C4-2B (cell line): ENCODE results near the gene RNF34.

Experiments used
- ZFX ChIP-seq: fragments of 450-650 bp; IDR thresholded peaks from 2 replicates; pipeline ENCODE4 v1.6.1; 2017
- TF ChIP-seq, protein P1 (sequence below): fragments of 450-650 bp; conservative IDR thresholded peaks from 2 replicates; pipeline ENCODE4 v1.5.1; 2017; ENCODE audit warnings: mild to moderate bottlenecking

DNA sequence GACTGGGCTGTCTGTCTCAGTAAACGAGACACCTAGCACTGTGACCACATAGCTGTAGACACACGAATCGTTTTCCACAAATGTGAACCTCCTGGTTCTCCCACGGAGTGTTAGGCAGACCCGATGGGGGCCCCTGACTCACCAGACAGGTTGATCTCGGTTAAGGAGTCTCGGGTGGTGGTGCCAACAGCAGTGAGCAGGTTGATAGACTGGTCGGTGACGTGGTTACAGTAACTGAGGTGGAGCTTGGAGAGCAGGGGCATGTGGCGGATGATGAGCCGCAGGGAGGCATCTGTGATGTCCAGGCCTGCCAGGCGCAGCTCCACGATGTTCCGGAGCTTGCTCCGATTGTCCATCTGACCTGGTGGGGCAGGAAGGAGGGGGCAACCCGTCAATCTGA is 39.8 kb downstream of the RNF34 start:
- TF ChIP-seq, protein P1, sequence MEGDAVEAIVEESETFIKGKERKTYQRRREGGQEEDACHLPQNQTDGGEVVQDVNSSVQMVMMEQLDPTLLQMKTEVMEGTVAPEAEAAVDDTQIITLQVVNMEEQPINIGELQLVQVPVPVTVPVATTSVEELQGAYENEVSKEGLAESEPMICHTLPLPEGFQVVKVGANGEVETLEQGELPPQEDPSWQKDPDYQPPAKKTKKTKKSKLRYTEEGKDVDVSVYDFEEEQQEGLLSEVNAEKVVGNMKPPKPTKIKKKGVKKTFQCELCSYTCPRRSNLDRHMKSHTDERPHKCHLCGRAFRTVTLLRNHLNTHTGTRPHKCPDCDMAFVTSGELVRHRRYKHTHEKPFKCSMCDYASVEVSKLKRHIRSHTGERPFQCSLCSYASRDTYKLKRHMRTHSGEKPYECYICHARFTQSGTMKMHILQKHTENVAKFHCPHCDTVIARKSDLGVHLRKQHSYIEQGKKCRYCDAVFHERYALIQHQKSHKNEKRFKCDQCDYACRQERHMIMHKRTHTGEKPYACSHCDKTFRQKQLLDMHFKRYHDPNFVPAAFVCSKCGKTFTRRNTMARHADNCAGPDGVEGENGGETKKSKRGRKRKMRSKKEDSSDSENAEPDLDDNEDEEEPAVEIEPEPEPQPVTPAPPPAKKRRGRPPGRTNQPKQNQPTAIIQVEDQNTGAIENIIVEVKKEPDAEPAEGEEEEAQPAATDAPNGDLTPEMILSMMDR, result no peak
- no peak for TF ChIP-seq ZFX
